ENCODE results near the gene KLHL42.
"Not testable (repeated sequence)": the region's sequence is repeated elsewhere in the genome, so short reads cannot be mapped to it uniquely, and the experiment has no call there.

KLHL42 gene

GRCh38 chr12:27817766-27818165, 37.7 kb downstream of the KLHL42 start:
- no peak for DNase-seq (ENCODE audit: low read depth)

GRCh38 chr12:27818401-27818918, 38.4 kb downstream of the KLHL42 start:
- no peak for DNase-seq (ENCODE audit: low read depth)

- DNase-seq (ENCODE audit: low read depth): no peak
Measured at GRCh38 chr12:27820564-27820963, 40.5 kb downstream of the KLHL42 start.

GRCh38 chr12:27821259-27821973, 41.4 kb downstream of the KLHL42 start:
- peak; percentile 66 for DNase-seq (ENCODE audit: low read depth)

- no peak for DNase-seq (ENCODE audit: low read depth)
Measured at GRCh38 chr12:27822076-27822712, 42.2 kb downstream of the KLHL42 start.

GRCh38 chr12:27823038-27823437, 43.0 kb downstream of the KLHL42 start:
- no peak for DNase-seq (ENCODE audit: low read depth)

GRCh38 chr12:27824126-27824842, 44.3 kb downstream of the KLHL42 start:
- no peak for DNase-seq (ENCODE audit: low read depth)

GRCh38 chr12:27826076-27826475, 46.0 kb downstream of the KLHL42 start:
- no peak for DNase-seq (ENCODE audit: low read depth)

- DNase-seq (ENCODE audit: low read depth): no peak
Measured at GRCh38 chr12:27828196-27828595, 48.2 kb downstream of the KLHL42 start.

- DNase-seq (ENCODE audit: low read depth): no peak
Measured at GRCh38 chr12:27838543-27839185, 58.6 kb downstream of the KLHL42 start.

GRCh38 chr12:27840229-27840999, 60.4 kb downstream of the KLHL42 start:
- peak; percentile 13 for DNase-seq (ENCODE audit: low read depth)

GRCh38 chr12:27841392-27841882, 61.4 kb downstream of the KLHL42 start:
- no peak for DNase-seq (ENCODE audit: low read depth)

GRCh38 chr12:27843714-27844245, 63.7 kb downstream of the KLHL42 start:
- peak; percentile 59 for DNase-seq (ENCODE audit: low read depth)

GRCh38 chr12:27844366-27845090, 64.5 kb downstream of the KLHL42 start:
- no peak for DNase-seq (ENCODE audit: low read depth)

GRCh38 chr12:27845187-27845586, 65.2 kb downstream of the KLHL42 start:
- DNase-seq (ENCODE audit: low read depth): no peak

- not testable (repeated sequence) for DNase-seq (ENCODE audit: low read depth)
Measured at GRCh38 chr12:27845706-27846105, 65.7 kb downstream of the KLHL42 start.

- not testable (repeated sequence) for DNase-seq (ENCODE audit: low read depth)
Measured at GRCh38 chr12:27847293-27847692, 67.3 kb downstream of the KLHL42 start.

- DNase-seq (ENCODE audit: low read depth): no peak
Measured at GRCh38 chr12:27851311-27851710, 71.3 kb downstream of the KLHL42 start.

- DNase-seq (ENCODE audit: low read depth): no peak
Measured at GRCh38 chr12:27852117-27852516, 72.1 kb downstream of the KLHL42 start.

Data from fibroblast of gingiva (primary cell).